Panc1 (cell line): Measurements from ENCODE around the gene NT5C.

Experiments used
- CTCF ChIP-seq: fragments of 450-650 bp; IDR thresholded peaks from 2 replicates; pipeline ENCODE4 v1.5.1; 2017; ENCODE audit warnings: mild to moderate bottlenecking
- POLR2AphosphoS5 ChIP-seq: IDR thresholded peaks from 2 replicates; pipeline ENCODE4 v1.6.1; 2012; ENCODE audit warnings: mild to moderate bottlenecking, low read depth, low read length, moderate library complexity
- SIN3A ChIP-seq: IDR thresholded peaks from 2 replicates; pipeline ENCODE4 v1.6.1; 2012; ENCODE audit warnings: low read depth, mild to moderate bottlenecking, low read length, moderate library complexity, borderline replicate concordance; ENCODE audit not compliant: insufficient read depth

- TF ChIP-seq CTCF (no peak), POLR2AphosphoS5 (no peak; the same call in 1 of the 2 replicates), SIN3A (no peak)
Measured at GRCh38 chr17:75126954-75127353, 4.6 kb downstream of the NT5C start.
